WI38 (cell line): ENCODE data around the gene DDX43.

Experiments
- H3K4me3 ChIP-seq: 2 replicates; pipeline ENCODE4 v1.5.1; 2011; ENCODE audit warnings: low read depth, mild to moderate bottlenecking, control low read depth, low read length
- TF ChIP-seq, protein P1 (sequence below): IDR thresholded peaks from 2 replicates; pipeline ENCODE4 v1.5.1; 2012; ENCODE audit warnings: low read depth, mild to moderate bottlenecking, control low read depth, low read length

The DDX43 gene

GRCh38 chr6:73413102-73413501, 18.5 kb downstream of the DDX43 start:
- H3K4me3 ChIP-seq: no peak overlapping the region
- TF ChIP-seq, protein P1, sequence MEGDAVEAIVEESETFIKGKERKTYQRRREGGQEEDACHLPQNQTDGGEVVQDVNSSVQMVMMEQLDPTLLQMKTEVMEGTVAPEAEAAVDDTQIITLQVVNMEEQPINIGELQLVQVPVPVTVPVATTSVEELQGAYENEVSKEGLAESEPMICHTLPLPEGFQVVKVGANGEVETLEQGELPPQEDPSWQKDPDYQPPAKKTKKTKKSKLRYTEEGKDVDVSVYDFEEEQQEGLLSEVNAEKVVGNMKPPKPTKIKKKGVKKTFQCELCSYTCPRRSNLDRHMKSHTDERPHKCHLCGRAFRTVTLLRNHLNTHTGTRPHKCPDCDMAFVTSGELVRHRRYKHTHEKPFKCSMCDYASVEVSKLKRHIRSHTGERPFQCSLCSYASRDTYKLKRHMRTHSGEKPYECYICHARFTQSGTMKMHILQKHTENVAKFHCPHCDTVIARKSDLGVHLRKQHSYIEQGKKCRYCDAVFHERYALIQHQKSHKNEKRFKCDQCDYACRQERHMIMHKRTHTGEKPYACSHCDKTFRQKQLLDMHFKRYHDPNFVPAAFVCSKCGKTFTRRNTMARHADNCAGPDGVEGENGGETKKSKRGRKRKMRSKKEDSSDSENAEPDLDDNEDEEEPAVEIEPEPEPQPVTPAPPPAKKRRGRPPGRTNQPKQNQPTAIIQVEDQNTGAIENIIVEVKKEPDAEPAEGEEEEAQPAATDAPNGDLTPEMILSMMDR: no peak

DNA sequence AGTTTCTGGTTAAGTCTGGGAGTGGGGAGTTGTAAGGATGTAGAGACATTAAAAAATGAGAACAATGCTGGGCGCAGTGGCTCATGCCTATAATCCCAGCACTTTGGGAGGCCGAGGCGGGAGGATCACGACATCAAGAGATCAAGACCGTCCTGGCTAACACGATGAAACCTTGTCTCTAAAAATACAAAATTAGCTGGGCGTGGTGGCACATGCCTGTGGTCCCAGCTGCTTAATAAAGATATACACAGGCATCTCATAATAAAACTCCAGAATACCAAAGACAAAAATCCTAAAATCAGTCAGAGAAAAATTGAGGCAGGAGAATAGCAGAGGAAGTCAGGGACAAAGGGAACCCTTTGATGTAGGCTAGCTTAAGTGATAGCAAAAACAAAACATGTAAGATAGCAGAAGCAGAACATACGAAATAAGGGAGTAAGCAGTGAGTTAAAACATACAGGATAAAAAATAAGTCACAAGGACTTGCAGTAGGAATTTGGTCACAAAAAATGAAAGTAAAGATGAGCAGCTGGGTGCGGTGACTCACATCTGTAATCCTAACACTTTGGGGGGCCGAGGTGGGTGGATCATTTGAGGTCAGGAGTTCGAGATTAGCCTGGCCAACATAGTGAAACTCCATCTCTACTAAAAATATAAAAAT, 23.6 kb downstream of the DDX43 start:
- TF ChIP-seq, protein P1: no peak
- H3K4me3 ChIP-seq: no peak overlapping the region

DNA sequence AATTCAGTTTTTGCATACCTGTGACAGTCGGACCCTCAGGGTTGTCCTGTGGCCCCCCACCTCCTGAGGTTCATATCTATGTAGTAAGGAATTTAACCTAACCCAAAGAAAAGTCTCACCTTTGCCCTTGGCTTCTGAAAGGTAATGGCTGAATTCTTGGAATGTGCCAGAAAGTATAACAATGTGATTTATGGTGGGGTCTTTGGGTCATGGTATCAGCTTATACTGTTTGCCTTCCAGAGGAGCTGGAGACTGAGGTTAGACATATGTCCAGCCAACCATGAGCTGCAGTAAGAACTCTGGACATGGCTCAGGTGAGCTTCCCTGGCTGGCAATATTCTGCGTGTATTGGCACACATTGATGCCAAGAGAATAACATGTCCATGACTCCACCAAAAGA, 26.9 kb downstream of the DDX43 start:
- TF ChIP-seq, protein P1: no peak

DNA sequence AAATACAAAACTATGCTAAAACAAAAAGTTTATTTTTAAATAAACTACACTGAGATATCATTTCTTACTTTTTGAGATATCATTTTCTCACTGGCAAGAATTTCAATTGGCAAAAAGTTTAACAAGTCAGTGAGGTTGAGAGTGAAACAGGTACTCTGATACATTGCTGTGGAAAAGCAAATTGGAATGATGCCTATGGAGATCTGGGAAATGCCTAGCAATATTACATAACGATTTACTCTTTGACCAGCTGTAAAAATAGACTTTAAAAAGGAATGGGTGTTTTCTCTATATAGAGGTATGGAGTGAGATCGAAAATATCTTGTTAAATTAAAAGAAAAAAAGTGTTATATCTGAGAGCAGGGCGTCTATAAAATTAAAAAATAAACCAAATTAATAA, 40.6 kb downstream of the DDX43 start:
- TF ChIP-seq, protein P1: no peak
- no peak overlapping the region for H3K4me3 ChIP-seq

More for the DNA sequence above, 26.9 kb downstream of the DDX43 start:
- H3K4me3 ChIP-seq: no peak overlapping the region

DNA sequence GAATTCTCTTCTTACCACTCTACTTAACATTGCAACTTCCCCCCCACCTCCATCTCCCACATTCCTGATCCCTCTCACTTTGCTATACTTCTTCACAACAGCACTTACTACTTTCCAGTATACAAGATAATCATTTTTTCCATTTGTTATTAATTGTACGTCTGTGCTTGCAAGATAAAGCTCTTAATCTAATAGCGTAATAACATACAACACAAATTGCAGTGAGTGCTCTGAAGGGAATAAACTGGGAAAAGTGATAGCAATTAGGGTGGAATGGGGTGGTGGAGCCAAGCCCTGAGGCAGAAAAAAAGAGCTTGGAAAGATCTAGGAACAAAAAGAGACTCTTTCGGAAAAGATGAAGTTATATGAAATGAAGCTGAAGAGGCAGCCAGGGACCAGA, 48.9 kb downstream of the DDX43 start:
- no peak overlapping the region for H3K4me3 ChIP-seq
- TF ChIP-seq, protein P1: no peak

DNA sequence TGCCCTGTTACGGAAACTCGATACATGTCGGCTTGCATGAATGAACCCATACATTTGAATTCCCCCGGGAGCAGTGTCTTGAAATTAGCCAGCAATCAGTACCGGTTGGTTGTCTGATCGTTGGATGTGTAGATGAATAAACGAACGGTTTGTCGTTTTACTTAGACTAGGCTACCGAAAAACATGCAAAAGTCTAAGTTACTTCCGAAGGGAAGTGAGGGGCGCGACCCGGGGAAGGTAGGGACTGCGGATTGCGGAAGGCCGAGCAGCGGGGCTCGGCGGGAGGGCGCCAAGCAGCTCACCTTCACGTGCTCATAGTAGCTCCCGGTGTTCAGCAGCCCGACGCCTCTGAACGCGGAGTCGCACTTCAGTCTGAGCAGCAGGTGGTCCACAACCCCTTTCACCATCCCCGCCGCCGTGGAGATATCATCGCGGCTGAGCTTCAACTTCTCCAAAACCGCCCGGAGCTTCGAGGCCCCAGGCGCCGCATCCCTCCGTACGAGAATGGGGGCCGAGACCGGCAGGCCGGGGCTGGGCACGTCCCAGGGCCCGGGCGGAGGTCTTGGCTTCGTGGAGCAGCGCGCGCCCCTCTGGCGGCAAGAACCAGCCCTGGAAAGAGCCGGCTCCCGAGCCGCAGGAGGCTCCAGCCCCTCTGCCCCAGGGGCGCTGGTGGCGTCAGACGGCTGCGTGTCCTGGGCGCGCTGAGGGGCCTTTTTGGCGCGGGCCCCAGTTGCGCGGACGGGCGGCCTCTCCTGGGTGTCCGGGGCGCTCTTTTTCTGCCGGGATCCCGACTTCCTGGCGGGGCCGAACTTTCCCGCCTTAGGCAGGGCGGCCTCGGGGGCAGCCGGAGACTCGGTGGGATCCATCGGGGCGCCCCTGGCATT, 56.8 kb downstream of the DDX43 start:
- TF ChIP-seq, protein P1: no peak
- peak overlapping the region; percentile 80 for H3K4me3 ChIP-seq

DNA sequence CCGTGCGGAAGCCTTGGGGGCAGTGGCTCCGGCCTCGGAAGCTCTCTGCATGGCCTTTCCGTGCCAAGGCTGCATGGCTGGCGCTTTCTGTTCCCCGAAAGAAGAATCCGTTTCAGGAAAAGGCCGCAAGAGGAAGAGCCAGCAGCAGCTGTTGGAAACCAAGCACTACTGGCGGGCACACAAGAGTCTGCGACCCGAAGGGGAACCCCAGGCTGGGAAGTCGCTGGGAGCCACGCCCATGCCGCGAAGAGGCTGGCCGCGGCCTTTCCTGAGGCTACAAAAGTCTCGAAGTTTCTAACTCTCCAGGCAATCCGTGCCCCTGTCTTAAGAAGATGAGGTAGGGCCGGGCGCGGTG, 57.5 kb downstream of the DDX43 start, which contains the start of gene CGAS:
CGAS (minus strand) TSS at position 191 of the 355 bp plus-strand sequence; CDS start at position 75, 116 bp downstream.
- peak within 1 kb of the TSS; percentile 80 for H3K4me3 ChIP-seq

More for the DNA sequence above, 57.5 kb downstream of the DDX43 start, which contains the start of gene CGAS:
- TF ChIP-seq, protein P1: no peak
